NCI-H1105 (cell line): ENCODE data around the gene IARS2.
"Not testable (repeated sequence)": the region's sequence is repeated elsewhere in the genome, so short reads cannot be mapped to it uniquely, and the experiment has no call there.

Experiments
- DNase-seq: peaks from one replicate; lab custom pipeline; 2025; lab: John Stamatoyannopoulos, UW

The IARS2 gene

GRCh38 chr1:220113136-220113695, 19.3 kb downstream of the IARS2 start:
- DNase-seq = no peak

GRCh38 chr1:220119043-220119512, 25.1 kb downstream of the IARS2 start:
- no peak for DNase-seq

GRCh38 chr1:220121791-220122530, 28.0 kb downstream of the IARS2 start:
- no peak for DNase-seq

GRCh38 chr1:220123066-220123465, 29.1 kb downstream of the IARS2 start:
- no peak for DNase-seq

- no peak for DNase-seq
Measured at GRCh38 chr1:220123889-220124288, 30.0 kb downstream of the IARS2 start.

GRCh38 chr1:220124542-220124941, 30.6 kb downstream of the IARS2 start:
- no peak for DNase-seq

GRCh38 chr1:220127076-220127475, 33.1 kb downstream of the IARS2 start:
- DNase-seq = no peak

GRCh38 chr1:220129479-220130210, 35.7 kb downstream of the IARS2 start:
- no peak for DNase-seq

- DNase-seq = no peak
Measured at GRCh38 chr1:220135755-220136154, 41.8 kb downstream of the IARS2 start.

GRCh38 chr1:220137019-220137786, 43.3 kb downstream of the IARS2 start:
- DNase-seq = no peak

GRCh38 chr1:220139966-220140365, 46.0 kb downstream of the IARS2 start:
- no peak for DNase-seq

- no peak for DNase-seq
Measured at GRCh38 chr1:220144051-220144450, 50.1 kb downstream of the IARS2 start.

GRCh38 chr1:220149742-220150141, 55.8 kb downstream of the IARS2 start:
- no peak for DNase-seq

- DNase-seq = no peak
Measured at GRCh38 chr1:220151454-220151853, 57.5 kb downstream of the IARS2 start.

GRCh38 chr1:220153147-220153546, 59.2 kb downstream of the IARS2 start:
- DNase-seq = no peak

GRCh38 chr1:220156620-220157146, 62.8 kb downstream of the IARS2 start:
- no peak for DNase-seq

- no peak for DNase-seq
Measured at GRCh38 chr1:220157738-220158137, 63.8 kb downstream of the IARS2 start.

GRCh38 chr1:220158530-220158929, 64.6 kb downstream of the IARS2 start:
- not testable (repeated sequence) for DNase-seq

- no peak for DNase-seq
Measured at GRCh38 chr1:220159041-220159440, 65.1 kb downstream of the IARS2 start.

- no peak for DNase-seq
Measured at GRCh38 chr1:220160027-220160426, 66.1 kb downstream of the IARS2 start.

- DNase-seq = no peak
Measured at GRCh38 chr1:220164116-220164515, 70.2 kb downstream of the IARS2 start.

- no peak for DNase-seq
Measured at GRCh38 chr1:220164517-220164916, 70.6 kb downstream of the IARS2 start.
